ENCODE data around the gene C1QL4. TPM values are rescaled to one million over a fixed set of nuclear protein-coding genes. Genes with fewer than 3 reads are reported as not detected.

Gene C1QL4
- total and polyA plus RNA-seq, 9 of the 15 experiments (the other 6 are each of a cell fraction or from before 2014, with no cell fraction given): 0.08 to 2.1 (median 0.31) TPM

DNA sequence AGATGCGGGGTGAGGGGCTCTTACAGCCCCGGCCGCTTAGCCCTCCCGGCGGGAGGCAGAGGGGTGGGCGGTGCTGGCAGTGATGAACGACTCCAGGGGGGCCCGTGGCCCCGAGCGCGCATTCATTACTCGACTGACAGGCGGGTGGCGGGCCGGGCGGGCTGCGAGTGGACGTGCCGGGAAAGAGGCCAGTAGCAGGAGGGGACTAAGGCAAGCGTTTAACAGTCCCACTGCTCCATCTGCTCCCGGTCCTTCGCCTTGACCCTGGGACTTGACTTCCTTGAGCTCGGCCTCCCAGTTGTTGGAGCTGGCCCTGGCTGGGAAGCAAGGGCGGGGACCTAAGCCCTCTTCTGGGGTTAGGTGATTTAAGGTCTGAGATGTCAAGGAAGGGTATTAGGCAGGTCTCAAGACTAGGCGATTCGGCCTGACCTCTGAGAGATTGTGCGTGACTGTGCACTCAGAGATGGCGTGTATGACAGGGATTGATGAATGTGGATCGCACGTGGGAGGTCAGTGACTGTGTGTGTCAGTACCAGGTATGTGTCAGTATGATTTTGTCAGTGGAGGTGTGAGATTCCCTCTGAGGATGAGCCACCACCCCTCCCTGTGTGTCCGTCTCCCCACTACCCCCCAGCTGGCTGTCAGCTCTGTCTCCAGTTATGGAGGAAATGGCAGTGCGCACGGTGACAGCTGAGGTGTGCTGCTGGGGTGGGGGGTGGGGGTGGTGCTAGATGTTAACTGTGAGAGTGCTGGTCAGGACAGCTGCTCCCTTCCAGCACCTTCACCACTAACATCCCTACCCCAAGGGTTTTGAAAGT, 6.1 kb upstream of the C1QL4 start (continued):
- TF ChIP-seq, protein P1, sequence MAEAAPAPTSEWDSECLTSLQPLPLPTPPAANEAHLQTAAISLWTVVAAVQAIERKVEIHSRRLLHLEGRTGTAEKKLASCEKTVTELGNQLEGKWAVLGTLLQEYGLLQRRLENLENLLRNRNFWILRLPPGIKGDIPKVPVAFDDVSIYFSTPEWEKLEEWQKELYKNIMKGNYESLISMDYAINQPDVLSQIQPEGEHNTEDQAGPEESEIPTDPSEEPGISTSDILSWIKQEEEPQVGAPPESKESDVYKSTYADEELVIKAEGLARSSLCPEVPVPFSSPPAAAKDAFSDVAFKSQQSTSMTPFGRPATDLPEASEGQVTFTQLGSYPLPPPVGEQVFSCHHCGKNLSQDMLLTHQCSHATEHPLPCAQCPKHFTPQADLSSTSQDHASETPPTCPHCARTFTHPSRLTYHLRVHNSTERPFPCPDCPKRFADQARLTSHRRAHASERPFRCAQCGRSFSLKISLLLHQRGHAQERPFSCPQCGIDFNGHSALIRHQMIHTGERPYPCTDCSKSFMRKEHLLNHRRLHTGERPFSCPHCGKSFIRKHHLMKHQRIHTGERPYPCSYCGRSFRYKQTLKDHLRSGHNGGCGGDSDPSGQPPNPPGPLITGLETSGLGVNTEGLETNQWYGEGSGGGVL (CRISPR knock-in tag; IDR thresholded peaks at IDR 0.05): no peak
- TF ChIP-seq POLR3A (IDR thresholded peaks at IDR 0.05; ENCODE audit: borderline replicate concordance, extremely low read depth, insufficient read depth, insufficient read length): no peak
- TF ChIP-seq, protein P2, sequence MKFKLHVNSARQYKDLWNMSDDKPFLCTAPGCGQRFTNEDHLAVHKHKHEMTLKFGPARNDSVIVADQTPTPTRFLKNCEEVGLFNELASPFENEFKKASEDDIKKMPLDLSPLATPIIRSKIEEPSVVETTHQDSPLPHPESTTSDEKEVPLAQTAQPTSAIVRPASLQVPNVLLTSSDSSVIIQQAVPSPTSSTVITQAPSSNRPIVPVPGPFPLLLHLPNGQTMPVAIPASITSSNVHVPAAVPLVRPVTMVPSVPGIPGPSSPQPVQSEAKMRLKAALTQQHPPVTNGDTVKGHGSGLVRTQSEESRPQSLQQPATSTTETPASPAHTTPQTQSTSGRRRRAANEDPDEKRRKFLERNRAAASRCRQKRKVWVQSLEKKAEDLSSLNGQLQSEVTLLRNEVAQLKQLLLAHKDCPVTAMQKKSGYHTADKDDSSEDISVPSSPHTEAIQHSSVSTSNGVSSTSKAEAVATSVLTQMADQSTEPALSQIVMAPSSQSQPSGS (CRISPR knock-in tag; IDR thresholded peaks at IDR 0.05): no peak
- TF ChIP-seq NFE2 (IDR thresholded peaks at IDR 0.05; ENCODE audit: low read depth): peak; percentile 40
- TF ChIP-seq, protein P3, sequence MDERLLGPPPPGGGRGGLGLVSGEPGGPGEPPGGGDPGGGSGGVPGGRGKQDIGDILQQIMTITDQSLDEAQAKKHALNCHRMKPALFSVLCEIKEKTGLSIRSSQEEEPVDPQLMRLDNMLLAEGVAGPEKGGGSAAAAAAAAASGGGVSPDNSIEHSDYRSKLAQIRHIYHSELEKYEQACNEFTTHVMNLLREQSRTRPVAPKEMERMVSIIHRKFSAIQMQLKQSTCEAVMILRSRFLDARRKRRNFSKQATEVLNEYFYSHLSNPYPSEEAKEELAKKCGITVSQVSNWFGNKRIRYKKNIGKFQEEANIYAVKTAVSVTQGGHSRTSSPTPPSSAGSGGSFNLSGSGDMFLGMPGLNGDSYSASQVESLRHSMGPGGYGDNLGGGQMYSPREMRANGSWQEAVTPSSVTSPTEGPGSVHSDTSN (CRISPR knock-in tag; IDR thresholded peaks at IDR 0.05; ENCODE audit: low read depth): no peak
- TF ChIP-seq, protein P3 (tag; conservative IDR thresholded peaks at IDR 0.05; ENCODE audit: low read depth): peak; percentile 66
- TF ChIP-seq HDAC1 (IDR thresholded peaks at IDR 0.05): peak in 1 of 2 experiments; percentile 76; a peak in 1 of 4 replicates
- no peak for TF ChIP-seq ZNF778 (CRISPR knock-in tag; IDR thresholded peaks at IDR 0.05)
- TF ChIP-seq EGR1 (conservative IDR thresholded peaks at IDR 0.05): peak; percentile 4; the same call in 1 of the 2 replicates
- no peak for TF ChIP-seq PML (IDR thresholded peaks at IDR 0.05; ENCODE audit: low read length)
- no peak for TF ChIP-seq SIX5 (IDR thresholded peaks at IDR 0.05; ENCODE audit: borderline replicate concordance in 1 of 2, insufficient read depth in 1 of 2, low read depth in 1 of 2, low read length in 2 of 2)
- peak; percentile 48 for TF ChIP-seq CBFA2T3 (IDR thresholded peaks at IDR 0.05)
- TF ChIP-seq MEIS2 (IDR thresholded peaks at IDR 0.05; ENCODE audit: partially characterized antibody): peak; percentile 89
- TF ChIP-seq, protein P4, sequence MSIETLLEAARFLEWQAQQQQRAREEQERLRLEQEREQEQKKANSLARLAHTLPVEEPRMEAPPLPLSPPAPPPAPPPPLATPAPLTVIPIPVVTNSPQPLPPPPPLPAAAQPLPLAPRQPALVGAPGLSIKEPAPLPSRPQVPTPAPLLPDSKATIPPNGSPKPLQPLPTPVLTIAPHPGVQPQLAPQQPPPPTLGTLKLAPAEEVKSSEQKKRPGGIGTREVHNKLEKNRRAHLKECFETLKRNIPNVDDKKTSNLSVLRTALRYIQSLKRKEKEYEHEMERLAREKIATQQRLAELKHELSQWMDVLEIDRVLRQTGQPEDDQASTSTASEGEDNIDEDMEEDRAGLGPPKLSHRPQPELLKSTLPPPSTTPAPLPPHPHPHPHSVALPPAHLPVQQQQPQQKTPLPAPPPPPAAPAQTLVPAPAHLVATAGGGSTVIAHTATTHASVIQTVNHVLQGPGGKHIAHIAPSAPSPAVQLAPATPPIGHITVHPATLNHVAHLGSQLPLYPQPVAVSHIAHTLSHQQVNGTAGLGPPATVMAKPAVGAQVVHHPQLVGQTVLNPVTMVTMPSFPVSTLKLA (conservative IDR thresholded peaks at IDR 0.05): 0 out of 4 replicates have a peak, but pooled peaks of 1 of the 2 experiments have one; percentile 30
- 0 out of 2 replicates have a peak, but pooled peaks have one; percentile 47 for TF ChIP-seq BHLHE40 (IDR thresholded peaks at IDR 0.05; ENCODE audit: low read length)
- 0 out of 2 replicates have a peak, but pooled peaks have one; percentile 32 for TF ChIP-seq MYC (IDR thresholded peaks at IDR 0.05; ENCODE audit: low read depth, low read length)
- no peak for TF ChIP-seq MYC (CRISPR knock-in tag; IDR thresholded peaks at IDR 0.05; ENCODE audit: borderline replicate concordance, low read depth)
- TF ChIP-seq SIN3A (IDR thresholded peaks at IDR 0.05; ENCODE audit: borderline replicate concordance in 2 of 2, control insufficient read depth in 1 of 2, low read depth in 2 of 2, low read length in 2 of 2): 0 out of 4 replicates have a peak, but pooled peaks of 1 of the 2 experiments have one; percentile 31
- no peak for TF ChIP-seq SNIP1 (IDR thresholded peaks at IDR 0.05; ENCODE audit: low read depth)

Measured in K562 (cell line).